GM12801 (cell line): Measurements from ENCODE around the gene MTHFD1L.

Experiments used
- TF ChIP-seq, protein P1 (sequence below): IDR thresholded peaks from one replicate; pipeline ENCODE4 v1.5.1; 2011; ENCODE audit warnings: control low read depth; ENCODE audit not compliant: insufficient read length; ENCODE audit errors: extremely low read depth

The MTHFD1L gene

DNA sequence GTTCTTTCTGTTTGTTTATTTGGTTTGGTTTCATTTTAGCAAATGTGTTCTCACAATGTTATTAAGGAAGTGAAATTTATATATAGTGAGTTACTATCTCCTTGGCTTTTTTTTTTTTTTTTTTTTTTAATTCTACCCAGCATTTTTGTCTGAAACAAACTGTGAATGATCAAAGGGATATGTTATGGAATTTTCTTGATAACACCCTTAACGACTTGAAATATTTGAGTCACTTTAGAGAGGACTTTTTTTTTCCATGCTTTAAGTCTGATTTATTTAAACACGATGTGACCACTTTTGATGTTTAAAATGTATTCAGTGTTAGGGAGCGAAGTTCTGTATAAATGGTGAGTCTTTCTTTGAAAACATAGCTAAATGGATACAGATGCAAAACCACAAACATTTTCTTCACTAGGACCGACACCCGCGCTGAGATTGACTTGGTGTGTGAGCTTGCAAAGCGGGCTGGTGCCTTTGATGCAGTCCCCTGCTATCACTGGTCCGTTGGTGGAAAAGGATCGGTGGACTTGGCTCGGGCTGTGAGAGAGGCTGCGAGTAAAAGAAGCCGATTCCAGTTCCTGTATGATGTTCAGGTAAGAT lies 149.7 kb downstream of the MTHFD1L start:
- TF ChIP-seq, protein P1, sequence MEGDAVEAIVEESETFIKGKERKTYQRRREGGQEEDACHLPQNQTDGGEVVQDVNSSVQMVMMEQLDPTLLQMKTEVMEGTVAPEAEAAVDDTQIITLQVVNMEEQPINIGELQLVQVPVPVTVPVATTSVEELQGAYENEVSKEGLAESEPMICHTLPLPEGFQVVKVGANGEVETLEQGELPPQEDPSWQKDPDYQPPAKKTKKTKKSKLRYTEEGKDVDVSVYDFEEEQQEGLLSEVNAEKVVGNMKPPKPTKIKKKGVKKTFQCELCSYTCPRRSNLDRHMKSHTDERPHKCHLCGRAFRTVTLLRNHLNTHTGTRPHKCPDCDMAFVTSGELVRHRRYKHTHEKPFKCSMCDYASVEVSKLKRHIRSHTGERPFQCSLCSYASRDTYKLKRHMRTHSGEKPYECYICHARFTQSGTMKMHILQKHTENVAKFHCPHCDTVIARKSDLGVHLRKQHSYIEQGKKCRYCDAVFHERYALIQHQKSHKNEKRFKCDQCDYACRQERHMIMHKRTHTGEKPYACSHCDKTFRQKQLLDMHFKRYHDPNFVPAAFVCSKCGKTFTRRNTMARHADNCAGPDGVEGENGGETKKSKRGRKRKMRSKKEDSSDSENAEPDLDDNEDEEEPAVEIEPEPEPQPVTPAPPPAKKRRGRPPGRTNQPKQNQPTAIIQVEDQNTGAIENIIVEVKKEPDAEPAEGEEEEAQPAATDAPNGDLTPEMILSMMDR: no peak

GRCh38 chr6:151016107-151016506 lies 150.6 kb downstream of the MTHFD1L start:
- TF ChIP-seq, protein P1: no peak

DNA sequence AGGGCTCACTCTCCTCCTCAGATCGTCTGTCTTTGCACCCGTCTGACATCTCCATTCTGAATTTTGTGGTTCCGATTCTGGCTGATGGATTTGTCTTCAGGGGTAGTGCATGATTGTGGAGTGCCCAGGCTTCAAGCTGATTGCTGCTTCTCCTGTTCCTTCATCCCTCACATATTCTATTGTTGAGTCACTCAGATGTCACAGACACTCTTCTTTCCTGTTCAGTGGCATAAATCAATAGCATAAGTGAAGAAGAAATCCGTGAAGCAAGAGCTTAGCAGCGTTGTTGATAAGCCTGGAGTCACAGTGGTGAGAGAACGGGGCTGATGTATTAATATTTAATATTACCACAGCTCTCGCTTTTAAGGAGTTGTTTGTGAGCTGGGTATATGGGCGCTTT lies 152.5 kb downstream of the MTHFD1L start:
- TF ChIP-seq, protein P1: no peak

DNA sequence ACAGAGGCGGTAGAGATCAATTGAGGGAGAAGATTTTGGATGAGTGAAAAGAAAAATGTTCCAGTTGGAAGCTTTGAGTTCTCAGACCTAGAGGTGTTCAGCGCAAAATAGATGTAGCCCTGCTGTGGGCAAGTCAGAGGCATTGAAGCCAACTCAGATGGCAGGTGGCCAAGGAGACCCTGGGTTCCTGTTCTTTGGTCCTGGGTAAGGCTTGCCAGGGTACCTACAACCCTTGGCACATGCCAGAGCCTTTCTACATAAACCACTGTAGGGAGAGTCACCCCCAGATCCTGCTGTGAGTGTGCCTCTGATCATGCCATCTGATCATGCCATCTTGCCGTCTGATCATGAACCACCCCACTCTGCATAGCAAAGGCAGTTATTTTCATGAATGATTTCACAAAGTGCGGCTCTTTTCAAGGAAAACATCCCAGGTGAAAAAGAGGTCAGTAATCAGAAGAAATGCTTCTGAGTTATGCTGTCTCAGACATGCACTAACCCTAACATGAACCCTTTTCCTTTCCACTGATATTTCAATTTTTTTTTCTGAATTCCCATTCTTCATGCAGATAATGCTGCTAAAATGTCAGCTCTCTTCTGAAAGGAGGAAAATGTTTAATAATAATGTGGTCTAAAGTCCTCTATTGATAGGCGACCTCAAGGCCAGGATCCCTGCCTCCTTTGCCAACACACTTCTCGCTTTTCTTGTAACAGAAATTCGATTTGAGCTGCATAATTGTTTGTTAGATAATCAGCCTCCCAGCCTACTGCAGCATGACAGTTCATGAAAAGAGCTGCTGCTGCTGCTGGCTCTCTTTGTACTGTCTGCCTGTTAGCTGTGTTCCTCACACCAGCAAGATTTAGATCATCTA lies 153.6 kb downstream of the MTHFD1L start:
- TF ChIP-seq, protein P1: no peak

GRCh38 chr6:151021896-151022295 lies 156.4 kb downstream of the MTHFD1L start:
- TF ChIP-seq, protein P1: no peak

- TF ChIP-seq, protein P1: no peak
These were observed 157.0 kb downstream of the MTHFD1L start for GRCh38 chr6:151022492-151022891.

- TF ChIP-seq, protein P1: no peak
These were observed 157.8 kb downstream of the MTHFD1L start for GRCh38 chr6:151023342-151023741.
